Measurements from ENCODE around the gene ZACN. TPM values are rescaled to one million over a fixed set of nuclear protein-coding genes. Genes with fewer than 3 reads are reported as not detected.

Gene ZACN
- total and polyA plus RNA-seq, 7 donors, result 0.08 to 1.6 (median 1.2) TPM; not detected in 3

GRCh38 chr17:76083536-76084182 lies 4.7 kb downstream of the ZACN start:
- intact Hi-C loops (cut with DNase I), result no loop called here
- TF ChIP-seq CTCF (IDR thresholded peaks at IDR 0.05), result no peak
- Histone ChIP-seq H3K27me3 (ENCODE audit: insufficient read depth in 3 of 3, low read length in 2 of 3) (peaks cover 0 to 8% (median 0%) of the 10 kb centered on the region in 3 donors), H3K4me1 (no peaks in the 10 kb centered on the region), H3K36me3 (ENCODE audit: insufficient read depth in 1 of 2, low read depth in 1 of 2) (peaks cover 5 to 64% of the 10 kb centered on the region in 2 donors), H3K4me3 (no peak overlapping the region), H3K9me3 (no peaks in the 10 kb centered on the region), H3K27ac (no peak overlapping the region)
- ATAC-seq, result no peak
- 82 to 88% (median 82%) methylated on average over 15 of the region's 15 CpGs for WGBS, 3 donors
- no peak for DNase-seq

DNA sequence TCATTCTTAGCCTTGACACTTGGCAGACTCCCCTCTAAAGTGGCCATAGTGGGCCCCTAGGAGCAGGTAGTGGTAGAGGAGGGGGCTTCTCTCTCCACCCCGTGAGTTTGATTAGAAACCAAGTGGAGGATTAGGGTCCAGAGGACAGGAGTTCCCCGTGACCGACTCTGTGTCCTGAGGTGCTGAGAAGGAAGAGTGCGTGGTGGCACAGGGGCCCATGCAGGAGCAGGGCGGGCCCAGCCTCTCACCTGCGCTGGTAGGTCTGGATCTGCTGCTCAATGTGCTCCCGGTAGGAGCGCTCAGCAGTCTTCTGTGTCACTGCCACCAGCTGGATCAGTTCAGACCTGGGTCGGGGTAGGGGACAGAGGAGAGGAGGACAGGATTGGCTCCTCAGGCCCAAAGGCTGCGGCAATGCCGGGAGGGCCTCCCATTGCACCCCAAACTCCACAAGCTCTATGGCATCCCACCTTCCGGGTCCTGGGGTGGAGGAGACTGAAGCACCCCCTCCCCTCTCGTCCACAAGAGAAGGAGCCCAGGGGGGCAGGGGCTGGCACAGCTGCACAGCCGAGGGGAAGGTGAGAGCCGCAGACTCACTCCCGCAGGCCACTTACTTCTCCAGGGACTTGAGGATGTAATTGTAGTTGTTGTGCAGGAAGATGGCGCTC lies 6.2 kb downstream of the ZACN start:
- H3K4me3 ChIP-seq, result no peak overlapping the region
- DNase-seq (no peak), ATAC-seq (no peak)
- 80 to 86% (median 82%) methylated on average over 17 of the region's 17 CpGs for WGBS, 3 donors
- no peak for TF ChIP-seq CTCF (IDR thresholded peaks at IDR 0.05)
- H3K9me3 ChIP-seq, result no peaks in the 10 kb centered on the region
- H3K4me1 ChIP-seq, result no peaks in the 10 kb centered on the region
- intact Hi-C loops (cut with DNase I), result no loop called here
- no peak overlapping the region for H3K27ac ChIP-seq
- no peaks in the 10 kb centered on the region for H3K27me3 ChIP-seq (ENCODE audit: insufficient read depth in 3 of 3, low read length in 2 of 3)
- peaks cover 5 to 80% of the 10 kb centered on the region in 2 donors for H3K36me3 ChIP-seq (ENCODE audit: insufficient read depth in 1 of 2, low read depth in 1 of 2)

DNA sequence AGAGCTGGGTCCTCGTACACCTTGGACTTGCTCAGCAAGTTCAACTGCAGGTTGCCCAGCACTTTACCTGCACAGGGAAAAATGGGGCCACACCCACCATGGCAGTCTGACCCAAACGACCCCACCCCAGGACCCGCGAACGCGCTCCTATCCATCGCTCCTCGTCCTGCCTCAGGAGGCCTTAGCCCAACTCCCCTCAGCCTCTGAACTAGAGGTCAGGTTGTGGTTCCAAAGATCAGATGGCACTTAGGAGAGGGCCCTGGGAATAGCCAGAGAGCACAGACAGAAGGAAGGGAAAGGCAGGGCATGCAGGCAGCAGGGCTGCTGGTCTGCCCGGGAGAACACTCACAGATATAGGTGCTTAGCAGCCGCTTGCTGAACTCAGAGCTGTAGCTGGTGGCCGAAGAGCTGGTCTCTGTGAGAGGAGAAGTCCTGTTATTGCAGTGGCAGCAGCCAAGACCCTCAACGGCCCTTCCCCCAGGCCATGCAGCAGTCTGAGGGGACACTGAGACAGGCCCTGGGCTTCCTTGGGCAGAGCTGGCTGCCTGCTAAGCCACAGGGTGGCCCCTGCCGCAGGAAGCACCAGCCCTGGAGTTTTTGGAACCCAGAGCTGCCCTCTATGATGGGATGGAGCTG lies 6.9 kb downstream of the ZACN start:
- Histone ChIP-seq H3K27me3 (ENCODE audit: insufficient read depth in 3 of 3, low read length in 2 of 3) (no peaks in the 10 kb centered on the region), H3K4me1 (no peaks in the 10 kb centered on the region), H3K27ac (no peak overlapping the region), H3K9me3 (no peaks in the 10 kb centered on the region), H3K4me3 (no peak overlapping the region), H3K36me3 (ENCODE audit: insufficient read depth in 1 of 2, low read depth in 1 of 2) (peaks cover 5 to 86% of the 10 kb centered on the region in 2 donors)
- no peak for DNase-seq
- intact Hi-C loops (cut with DNase I), result no loop called here
- no peak for ATAC-seq
- whole genome bisulfite sequencing, 3 donors, result 91 to 92% (median 91%) methylated on average over 13 of the region's 13 CpGs
- no peak for TF ChIP-seq CTCF (IDR thresholded peaks at IDR 0.05)

DNA sequence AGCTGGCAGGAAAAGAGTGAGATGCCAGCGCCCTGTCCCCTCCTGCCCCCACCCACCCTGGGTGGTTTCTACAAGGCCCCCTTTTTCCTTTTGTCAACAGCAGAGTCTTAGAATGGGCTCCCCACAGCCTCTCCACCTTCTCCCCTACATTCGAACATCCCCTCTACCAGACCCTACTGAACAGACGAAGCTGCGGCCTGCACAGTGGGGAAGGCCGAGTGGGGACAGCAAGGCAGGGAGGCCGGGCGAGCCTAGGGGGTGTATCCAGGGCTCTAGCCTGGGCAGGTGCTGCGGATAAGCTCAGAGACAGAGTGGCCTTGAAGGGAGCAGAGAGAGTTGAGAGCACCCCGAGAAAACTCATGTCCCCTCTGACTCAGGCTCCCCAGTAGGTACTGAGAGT lies 7.4 kb downstream of the ZACN start:
- intact Hi-C loops (cut with DNase I), result no loop called here
- 96 to 99% (median 96%) methylated on average over 7 to 9 of the region's 9 CpGs for WGBS, 3 donors
- no peak overlapping the region for H3K4me3 ChIP-seq
- H3K36me3 ChIP-seq (ENCODE audit: insufficient read depth in 1 of 2, low read depth in 1 of 2), result peaks cover 5 to 92% of the 10 kb centered on the region in 2 donors
- H3K9me3 ChIP-seq, result no peaks in the 10 kb centered on the region
- no peak for DNase-seq
- no peaks in the 10 kb centered on the region for H3K27me3 ChIP-seq (ENCODE audit: insufficient read depth in 3 of 3, low read length in 2 of 3)
- TF ChIP-seq CTCF (IDR thresholded peaks at IDR 0.05), result no peak
- no peaks in the 10 kb centered on the region for H3K4me1 ChIP-seq
- no peak for ATAC-seq
- no peak overlapping the region for H3K27ac ChIP-seq
